Panc1 (cell line): Measurements from ENCODE around the gene TRPV6.

Experiments used
- POLR2AphosphoS5 ChIP-seq: IDR thresholded peaks from 2 replicates; pipeline ENCODE4 v1.6.1; 2012; ENCODE audit warnings: mild to moderate bottlenecking, low read depth, low read length, moderate library complexity
- SIN3A ChIP-seq: IDR thresholded peaks from 2 replicates; pipeline ENCODE4 v1.6.1; 2012; ENCODE audit warnings: low read depth, mild to moderate bottlenecking, low read length, moderate library complexity, borderline replicate concordance; ENCODE audit not compliant: insufficient read depth
- TF ChIP-seq, protein P1 (sequence below): fragments of 450-650 bp; IDR thresholded peaks from 2 replicates; pipeline ENCODE4 v1.5.1; 2017; ENCODE audit warnings: mild to moderate bottlenecking
- TF ChIP-seq, protein P2 (sequence below), 2 experiments: IDR thresholded peaks; 2 replicates each; pipeline ENCODE4 v1.6.1; 2011 to 2012; ENCODE audit warnings: low read depth in 2 of 2, control low read depth in 1 of 2, low read length in 1 of 2, mild to moderate bottlenecking in 1 of 2, moderate library complexity in 1 of 2; ENCODE audit not compliant: insufficient read depth in 1 of 2

DNA sequence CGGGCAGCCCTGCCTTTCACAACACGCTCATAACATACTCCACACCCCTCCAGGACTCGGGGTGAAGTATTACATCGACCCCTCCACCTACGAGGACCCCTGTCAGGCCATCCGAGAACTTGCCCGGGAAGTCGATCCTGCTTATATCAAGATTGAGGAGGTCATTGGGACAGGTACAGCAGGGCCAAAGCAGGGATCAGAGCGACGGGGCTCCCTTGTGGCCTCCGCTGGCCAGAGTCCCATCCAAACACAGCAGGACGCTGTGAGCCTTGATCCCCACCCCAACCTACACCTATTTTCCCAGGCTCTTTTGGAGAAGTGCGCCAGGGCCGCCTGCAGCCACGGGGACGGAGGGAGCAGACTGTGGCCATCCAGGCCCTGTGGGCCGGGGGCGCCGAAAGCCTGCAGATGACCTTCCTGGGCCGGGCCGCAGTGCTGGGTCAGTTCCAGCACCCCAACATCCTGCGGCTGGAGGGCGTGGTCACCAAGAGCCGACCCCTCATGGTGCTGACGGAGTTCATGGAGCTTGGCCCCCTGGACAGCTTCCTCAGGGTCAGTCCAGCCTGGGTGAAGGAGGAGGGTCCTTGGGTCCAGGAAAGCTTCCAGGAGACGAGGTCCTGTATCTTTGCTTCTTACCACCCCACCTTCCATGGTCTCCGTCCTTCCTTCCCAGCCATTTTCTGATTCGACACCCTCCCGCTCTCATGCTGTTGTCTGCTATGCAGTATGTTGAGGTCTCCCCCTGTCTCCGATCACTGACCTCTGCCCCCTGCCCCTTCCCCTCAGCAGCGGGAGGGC is 17.2 kb downstream of the TRPV6 start:
- TF ChIP-seq, protein P1, sequence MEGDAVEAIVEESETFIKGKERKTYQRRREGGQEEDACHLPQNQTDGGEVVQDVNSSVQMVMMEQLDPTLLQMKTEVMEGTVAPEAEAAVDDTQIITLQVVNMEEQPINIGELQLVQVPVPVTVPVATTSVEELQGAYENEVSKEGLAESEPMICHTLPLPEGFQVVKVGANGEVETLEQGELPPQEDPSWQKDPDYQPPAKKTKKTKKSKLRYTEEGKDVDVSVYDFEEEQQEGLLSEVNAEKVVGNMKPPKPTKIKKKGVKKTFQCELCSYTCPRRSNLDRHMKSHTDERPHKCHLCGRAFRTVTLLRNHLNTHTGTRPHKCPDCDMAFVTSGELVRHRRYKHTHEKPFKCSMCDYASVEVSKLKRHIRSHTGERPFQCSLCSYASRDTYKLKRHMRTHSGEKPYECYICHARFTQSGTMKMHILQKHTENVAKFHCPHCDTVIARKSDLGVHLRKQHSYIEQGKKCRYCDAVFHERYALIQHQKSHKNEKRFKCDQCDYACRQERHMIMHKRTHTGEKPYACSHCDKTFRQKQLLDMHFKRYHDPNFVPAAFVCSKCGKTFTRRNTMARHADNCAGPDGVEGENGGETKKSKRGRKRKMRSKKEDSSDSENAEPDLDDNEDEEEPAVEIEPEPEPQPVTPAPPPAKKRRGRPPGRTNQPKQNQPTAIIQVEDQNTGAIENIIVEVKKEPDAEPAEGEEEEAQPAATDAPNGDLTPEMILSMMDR: 0 out of 2 replicates have a peak, but pooled peaks have one; percentile 25
- TF ChIP-seq POLR2AphosphoS5 (no peak), SIN3A (no peak)
- TF ChIP-seq, protein P2, sequence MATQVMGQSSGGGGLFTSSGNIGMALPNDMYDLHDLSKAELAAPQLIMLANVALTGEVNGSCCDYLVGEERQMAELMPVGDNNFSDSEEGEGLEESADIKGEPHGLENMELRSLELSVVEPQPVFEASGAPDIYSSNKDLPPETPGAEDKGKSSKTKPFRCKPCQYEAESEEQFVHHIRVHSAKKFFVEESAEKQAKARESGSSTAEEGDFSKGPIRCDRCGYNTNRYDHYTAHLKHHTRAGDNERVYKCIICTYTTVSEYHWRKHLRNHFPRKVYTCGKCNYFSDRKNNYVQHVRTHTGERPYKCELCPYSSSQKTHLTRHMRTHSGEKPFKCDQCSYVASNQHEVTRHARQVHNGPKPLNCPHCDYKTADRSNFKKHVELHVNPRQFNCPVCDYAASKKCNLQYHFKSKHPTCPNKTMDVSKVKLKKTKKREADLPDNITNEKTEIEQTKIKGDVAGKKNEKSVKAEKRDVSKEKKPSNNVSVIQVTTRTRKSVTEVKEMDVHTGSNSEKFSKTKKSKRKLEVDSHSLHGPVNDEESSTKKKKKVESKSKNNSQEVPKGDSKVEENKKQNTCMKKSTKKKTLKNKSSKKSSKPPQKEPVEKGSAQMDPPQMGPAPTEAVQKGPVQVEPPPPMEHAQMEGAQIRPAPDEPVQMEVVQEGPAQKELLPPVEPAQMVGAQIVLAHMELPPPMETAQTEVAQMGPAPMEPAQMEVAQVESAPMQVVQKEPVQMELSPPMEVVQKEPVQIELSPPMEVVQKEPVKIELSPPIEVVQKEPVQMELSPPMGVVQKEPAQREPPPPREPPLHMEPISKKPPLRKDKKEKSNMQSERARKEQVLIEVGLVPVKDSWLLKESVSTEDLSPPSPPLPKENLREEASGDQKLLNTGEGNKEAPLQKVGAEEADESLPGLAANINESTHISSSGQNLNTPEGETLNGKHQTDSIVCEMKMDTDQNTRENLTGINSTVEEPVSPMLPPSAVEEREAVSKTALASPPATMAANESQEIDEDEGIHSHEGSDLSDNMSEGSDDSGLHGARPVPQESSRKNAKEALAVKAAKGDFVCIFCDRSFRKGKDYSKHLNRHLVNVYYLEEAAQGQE (IDR thresholded peaks at IDR 0.05; ENCODE audit: insufficient read depth in 1 of 2, low read depth in 2 of 2, low read length in 1 of 2): no peak
